PC-3 (cell line): ENCODE data around the gene YIF1B.

Source experiments
- CTCF ChIP-seq: fragments of 300-600 bp; sonication (generic); conservative IDR thresholded peaks from 2 replicates; pipeline ENCODE4 v1.5.1; 2017; ENCODE audit warnings: antibody characterized with exemption, low read depth, mild to moderate bottlenecking, low read length
- EZH2phosphoT487 ChIP-seq: fragments of 300-600 bp; sonication (generic); IDR thresholded peaks from 2 replicates; pipeline ENCODE4 v1.6.1; 2018; ENCODE audit warnings: mild to moderate bottlenecking, antibody characterized with exemption, low read length, borderline replicate concordance

DNA sequence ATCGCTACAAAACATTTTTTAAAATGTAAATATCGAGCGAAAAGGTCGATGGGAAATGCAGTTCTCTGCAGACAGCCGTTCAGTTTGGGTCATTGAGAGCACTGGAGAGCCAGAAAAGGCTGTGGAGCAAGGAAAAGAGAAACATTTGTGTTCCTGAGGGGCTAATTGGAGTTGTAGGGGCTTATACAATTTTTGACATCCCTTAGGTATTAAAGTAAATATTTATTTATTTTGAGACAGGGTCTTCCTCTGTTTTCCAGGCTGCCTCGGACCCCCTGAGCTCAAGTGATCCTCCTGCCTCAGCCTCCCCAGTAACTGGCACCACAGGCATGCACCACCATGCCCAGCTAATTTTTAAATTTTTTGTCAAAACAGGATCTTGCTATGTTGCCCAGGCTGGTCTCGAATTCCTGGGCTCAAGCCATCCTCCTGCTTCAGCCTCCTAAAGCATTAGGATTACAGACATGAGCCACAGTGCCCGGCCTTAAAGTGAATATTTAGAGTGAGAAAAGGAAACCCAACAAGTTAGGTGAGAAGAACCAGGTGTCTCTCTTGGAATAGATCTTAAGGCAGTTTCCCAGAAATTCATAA is 825 bp upstream of the YIF1B start:
- TF ChIP-seq CTCF: no peak
- TF ChIP-seq EZH2phosphoT487: no peak
